ENCODE data around the gene GALNT2. TPM values are rescaled to one million over a fixed set of nuclear protein-coding genes. Genes with fewer than 3 reads are reported as not detected.

GALNT2 gene
- total RNA-seq, 1 donor from 2014 or later, result 60.7 TPM

- no peak for TF ChIP-seq CTCF (IDR thresholded peaks at IDR 0.05; ENCODE audit: insufficient read depth, low read length, poor library complexity, severe bottlenecking)
These were observed 15.0 kb upstream of the GALNT2 start for GRCh38 chr1:230052018-230052417.

GRCh38 chr1:230052665-230053064, 14.4 kb upstream of the GALNT2 start:
- Histone ChIP-seq H3K4me3 (ENCODE audit: low read depth, low read length) (no peak overlapping the region), H3K36me3 (ENCODE audit: control insufficient read depth, insufficient read depth, low read length) (no peaks in the 10 kb centered on the region), H3K27me3 (ENCODE audit: control insufficient read depth, insufficient read depth, low read length) (no peaks in the 10 kb centered on the region)
- no peak for DNase-seq (ENCODE audit: low read depth)
- TF ChIP-seq CTCF (IDR thresholded peaks at IDR 0.05; ENCODE audit: insufficient read depth, low read length, poor library complexity, severe bottlenecking), result no peak

More at GRCh38 chr1:230052018-230052417, 15.0 kb upstream of the GALNT2 start:
- no peak overlapping the region for H3K4me3 ChIP-seq (ENCODE audit: low read depth, low read length)
- no peaks in the 10 kb centered on the region for H3K27me3 ChIP-seq (ENCODE audit: control insufficient read depth, insufficient read depth, low read length)
- no peak for DNase-seq (ENCODE audit: low read depth)
- H3K36me3 ChIP-seq (ENCODE audit: control insufficient read depth, insufficient read depth, low read length), result no peaks in the 10 kb centered on the region

- no peak overlapping the region for H3K4me3 ChIP-seq (ENCODE audit: low read depth, low read length)
- H3K27me3 ChIP-seq (ENCODE audit: control insufficient read depth, insufficient read depth, low read length), result no peaks in the 10 kb centered on the region
- no peak for TF ChIP-seq CTCF (IDR thresholded peaks at IDR 0.05; ENCODE audit: insufficient read depth, low read length, poor library complexity, severe bottlenecking)
- no peaks in the 10 kb centered on the region for H3K36me3 ChIP-seq (ENCODE audit: control insufficient read depth, insufficient read depth, low read length)
- no peak for DNase-seq (ENCODE audit: low read depth)
These were observed 12.8 kb upstream of the GALNT2 start for GRCh38 chr1:230054092-230054749.

- no peaks in the 10 kb centered on the region for H3K36me3 ChIP-seq (ENCODE audit: control insufficient read depth, insufficient read depth, low read length)
- no peak for TF ChIP-seq CTCF (IDR thresholded peaks at IDR 0.05; ENCODE audit: insufficient read depth, low read length, poor library complexity, severe bottlenecking)
- H3K4me3 ChIP-seq (ENCODE audit: low read depth, low read length), result no peak overlapping the region
- no peaks in the 10 kb centered on the region for H3K27me3 ChIP-seq (ENCODE audit: control insufficient read depth, insufficient read depth, low read length)
- DNase-seq (ENCODE audit: low read depth), result no peak
These were observed 10.9 kb upstream of the GALNT2 start for GRCh38 chr1:230056098-230056497.

GRCh38 chr1:230057100-230057499, 9.9 kb upstream of the GALNT2 start:
- Histone ChIP-seq H3K4me3 (ENCODE audit: low read depth, low read length) (no peak overlapping the region), H3K36me3 (ENCODE audit: control insufficient read depth, insufficient read depth, low read length) (no peaks in the 10 kb centered on the region), H3K27me3 (ENCODE audit: control insufficient read depth, insufficient read depth, low read length) (no peaks in the 10 kb centered on the region)
- no peak for TF ChIP-seq CTCF (IDR thresholded peaks at IDR 0.05; ENCODE audit: insufficient read depth, low read length, poor library complexity, severe bottlenecking)
- no peak for DNase-seq (ENCODE audit: low read depth)

All from kidney epithelial cell (primary cell).